GM19043 (cell line): ENCODE data around the gene DDO.
"Not testable (repeated sequence)": the region's sequence is repeated elsewhere in the genome, so short reads cannot be mapped to it uniquely, and the experiment has no call there.

Experiments
- ATAC-seq: cut with Tn5 transposase; IDR thresholded peaks from one replicate; pipeline ENCODE4 v1.9.1; 2021; ENCODE audit warnings: low read depth; ENCODE audit not compliant: unreplicated experiment

The DDO gene

GRCh38 chr6:110350593-110350992 is 64.8 kb downstream of the DDO start:
- not testable (repeated sequence) for ATAC-seq

GRCh38 chr6:110348961-110349690 is 66.2 kb downstream of the DDO start:
- ATAC-seq = no peak

- ATAC-seq = no peak
These were observed 70.3 kb downstream of the DDO start for GRCh38 chr6:110345025-110345424.

- ATAC-seq = no peak
These were observed 72.6 kb downstream of the DDO start for GRCh38 chr6:110342759-110343158.
